ENCODE data around the gene JAGN1.
"Not testable (repeated sequence)": the region's sequence is repeated elsewhere in the genome, so short reads cannot be mapped to it uniquely, and the experiment has no call there.

The JAGN1 gene
- total RNA-seq = 8.8 to 26.8 (median 17.6) reads per million in 17 experiments

GRCh38 chr3:9890249-9891071 is at the start of gene JAGN1:
Gene JAGN1 (plus strand): TSS chr3:9890610. CDS start chr3:9890723, 113 bp downstream.
- DNase-seq = peak; percentile 93 to 96 (median 96)

- no peak for DNase-seq
Observed at GRCh38 chr3:9841015-9841414, 49.4 kb upstream of the JAGN1 start.

GRCh38 chr3:9843715-9844438 is 46.5 kb upstream of the JAGN1 start, which contains the start of gene RPUSD3:
Gene RPUSD3 (minus strand): TSS chr3:9844008. CDS start chr3:9843990, 18 bp downstream.
- peak; percentile 98 to 99 (median 98) for DNase-seq

- no peak for DNase-seq
Observed at GRCh38 chr3:9846231-9846630, 44.2 kb upstream of the JAGN1 start.

GRCh38 chr3:9846931-9847488 is 43.4 kb upstream of the JAGN1 start:
- DNase-seq = no peak

GRCh38 chr3:9847870-9848269 is 42.5 kb upstream of the JAGN1 start:
- DNase-seq = not testable (repeated sequence)

GRCh38 chr3:9848860-9849259 is 41.5 kb upstream of the JAGN1 start:
- peak; percentile 22 to 68 (median 39) for DNase-seq

GRCh38 chr3:9851383-9851782 is 39.0 kb upstream of the JAGN1 start:
- not testable (repeated sequence) for DNase-seq

- not testable (repeated sequence) for DNase-seq
Observed at GRCh38 chr3:9851926-9852325, 38.5 kb upstream of the JAGN1 start.

GRCh38 chr3:9852528-9852927 is 37.9 kb upstream of the JAGN1 start:
- DNase-seq = no peak

GRCh38 chr3:9854291-9854940 is 36.0 kb upstream of the JAGN1 start:
- DNase-seq = not testable (repeated sequence)

- no peak for DNase-seq
Observed at GRCh38 chr3:9855594-9855993, 34.8 kb upstream of the JAGN1 start.

GRCh38 chr3:9859530-9860025 is 30.8 kb upstream of the JAGN1 start:
- DNase-seq = no peak

- DNase-seq = no peak
Observed at GRCh38 chr3:9861201-9861600, 29.2 kb upstream of the JAGN1 start.

GRCh38 chr3:9861626-9862130 is 28.7 kb upstream of the JAGN1 start:
- no peak for DNase-seq

- DNase-seq = peak; percentile 38 to 77 (median 58)
Observed at GRCh38 chr3:9862391-9863057, 27.9 kb upstream of the JAGN1 start.

- DNase-seq = peak in 1 of 4 experiments; percentile 16
Observed at GRCh38 chr3:9863058-9863772, 27.2 kb upstream of the JAGN1 start.

GRCh38 chr3:9864200-9864927 is 26.0 kb upstream of the JAGN1 start:
- peak; percentile 72 to 88 (median 80) for DNase-seq

GRCh38 chr3:9865125-9865637 is 25.2 kb upstream of the JAGN1 start:
- not testable (repeated sequence) for DNase-seq

GRCh38 chr3:9866639-9867038 is 23.8 kb upstream of the JAGN1 start:
- no peak for DNase-seq

Data from suppressor macrophage (primary cell).